Suprapubic skin (tissue), 4 donors: ENCODE measurements around the gene AAGAB. TPM values are rescaled to one million over a fixed set of nuclear protein-coding genes. Genes with fewer than 3 reads are reported as not detected.

Experiments
- DNase-seq, 2 donors: peaks; one replicate each; pipeline ENCODE4 v3.0.0-alpha.2; 2019; ENCODE audit warnings: low spot score in 2 of 2
- H3K27ac ChIP-seq: fragments of 200-600 bp; sonication (generic); one replicate; pipeline ENCODE4 v1.5.1; 2019
- H3K27me3 ChIP-seq: fragments of 200-600 bp; sonication (generic); one replicate; pipeline ENCODE4 v1.5.1; 2019
- H3K36me3 ChIP-seq: fragments of 200-600 bp; sonication (generic); one replicate; pipeline ENCODE4 v1.5.1; 2019
- H3K4me1 ChIP-seq: fragments of 200-600 bp; sonication (generic); one replicate; pipeline ENCODE4 v1.5.1; 2019
- H3K4me3 ChIP-seq: fragments of 200-600 bp; sonication (generic); one replicate; pipeline ENCODE4 v1.5.1; 2019; ENCODE audit warnings: mild to moderate bottlenecking
- H3K9me3 ChIP-seq: fragments of 200-600 bp; sonication (generic); one replicate; pipeline ENCODE4 v1.5.1; 2019
- EP300 ChIP-seq: sonication (generic); formaldehyde crosslinking; IDR thresholded peaks from one replicate; pipeline ENCODE4 v1.6.1; 2017; ENCODE audit warnings: antibody characterized with exemption
- POLR2A ChIP-seq, 2 donors: fragments of 450-650 bp; IDR thresholded peaks; one replicate each; pipeline ENCODE4 v1.6.1; 2017; ENCODE audit warnings: antibody characterized with exemption in 2 of 2, mild to moderate bottlenecking in 2 of 2, moderate library complexity in 2 of 2
- POLR2AphosphoS5 ChIP-seq, 3 donors: sonication (generic); formaldehyde crosslinking; IDR thresholded peaks; one replicate each; pipeline ENCODE4 v1.6.1; 2017; ENCODE audit warnings: antibody characterized with exemption in 3 of 3
- WGBS: methylation state at CpG from one replicate; pipeline ENCODE4 v1.1.5; 2018; 5-methylcytosine and 5-hydroxymethylcytosine counted together
- total RNA-seq, 4 donors: library from RNA; depleted of rRNA; stranded (reverse); fragments of >200 nt; gene quantifications; one replicate each; pipeline ENCODE4 v1.1.0, GENCODE V29; 2016
- TF ChIP-seq, protein P1 (sequence below), 2 donors: fragments of 200-600 bp in 1 of 2; fragments of 450-650 bp in 1 of 2; sonication (generic) in 1 of 2; IDR thresholded peaks; one replicate each; pipeline ENCODE4 v1.5.1; 2016 to 2019; ENCODE audit warnings: antibody characterized with exemption in 2 of 2, mild to moderate bottlenecking in 1 of 2, moderate library complexity in 1 of 2

AAGAB gene
- total RNA-seq, 4 donors from 2014 or later: 18.6 to 28.0 (median 26.0) TPM

- TF ChIP-seq EP300: no peak
- TF ChIP-seq, protein P1, sequence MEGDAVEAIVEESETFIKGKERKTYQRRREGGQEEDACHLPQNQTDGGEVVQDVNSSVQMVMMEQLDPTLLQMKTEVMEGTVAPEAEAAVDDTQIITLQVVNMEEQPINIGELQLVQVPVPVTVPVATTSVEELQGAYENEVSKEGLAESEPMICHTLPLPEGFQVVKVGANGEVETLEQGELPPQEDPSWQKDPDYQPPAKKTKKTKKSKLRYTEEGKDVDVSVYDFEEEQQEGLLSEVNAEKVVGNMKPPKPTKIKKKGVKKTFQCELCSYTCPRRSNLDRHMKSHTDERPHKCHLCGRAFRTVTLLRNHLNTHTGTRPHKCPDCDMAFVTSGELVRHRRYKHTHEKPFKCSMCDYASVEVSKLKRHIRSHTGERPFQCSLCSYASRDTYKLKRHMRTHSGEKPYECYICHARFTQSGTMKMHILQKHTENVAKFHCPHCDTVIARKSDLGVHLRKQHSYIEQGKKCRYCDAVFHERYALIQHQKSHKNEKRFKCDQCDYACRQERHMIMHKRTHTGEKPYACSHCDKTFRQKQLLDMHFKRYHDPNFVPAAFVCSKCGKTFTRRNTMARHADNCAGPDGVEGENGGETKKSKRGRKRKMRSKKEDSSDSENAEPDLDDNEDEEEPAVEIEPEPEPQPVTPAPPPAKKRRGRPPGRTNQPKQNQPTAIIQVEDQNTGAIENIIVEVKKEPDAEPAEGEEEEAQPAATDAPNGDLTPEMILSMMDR (IDR thresholded peaks at IDR 0.05): no peak
- TF ChIP-seq POLR2AphosphoS5 (IDR thresholded peaks at IDR 0.05): no peak
- TF ChIP-seq POLR2A (IDR thresholded peaks at IDR 0.05): no peak
- no peak overlapping the region for H3K27ac ChIP-seq
- peak in 1 of 2 donors; percentile 74 for DNase-seq
These were observed 70.1 kb downstream of the AAGAB start for GRCh38 chr15:67184208-67184925.

DNA sequence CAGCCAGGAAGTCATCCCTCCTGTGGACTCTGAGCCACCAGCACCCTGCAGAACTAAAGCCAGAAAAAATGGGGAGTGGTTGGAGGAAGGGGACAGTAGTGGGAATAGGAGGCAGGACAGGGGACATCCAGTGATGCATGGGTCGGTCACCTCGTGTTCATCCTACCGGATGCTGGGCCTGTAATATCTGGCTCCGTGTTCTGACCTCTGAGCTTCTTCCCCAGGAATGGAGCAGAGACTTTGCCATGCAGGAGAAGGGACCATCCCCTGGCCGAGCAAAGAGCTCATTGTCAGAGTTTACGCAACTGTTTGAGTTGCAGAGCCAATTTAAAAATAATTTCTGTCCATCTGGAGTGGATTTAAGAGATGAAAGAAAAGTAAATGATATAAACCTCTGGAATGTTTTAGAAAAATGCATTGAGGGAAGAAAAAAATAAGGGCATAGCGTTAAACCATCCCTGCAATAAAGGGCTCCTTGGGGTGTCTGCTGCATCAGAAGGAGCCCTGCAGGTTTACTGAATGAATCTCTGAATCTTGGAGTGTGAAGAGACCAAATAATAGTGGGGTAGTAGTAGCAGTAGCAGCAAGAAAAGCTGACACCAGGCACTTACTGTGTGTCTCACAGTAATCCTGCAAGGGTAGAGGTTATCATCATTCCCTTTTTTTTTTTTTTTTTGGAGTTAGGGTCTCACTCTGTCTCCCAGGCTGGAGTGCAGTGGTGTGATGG lies 70.9 kb downstream of the AAGAB start:
- Histone ChIP-seq H3K27ac (peak overlapping the region; percentile 16), H3K4me3 (no peak overlapping the region), H3K9me3 (no peaks in the 10 kb centered on the region), H3K4me1 (peaks cover 41% of the 10 kb centered on the region), H3K27me3 (no peaks in the 10 kb centered on the region), H3K36me3 (peaks cover 35% of the 10 kb centered on the region)
- TF ChIP-seq EP300: no peak
- TF ChIP-seq POLR2AphosphoS5 (IDR thresholded peaks at IDR 0.05): peak in 1 of 3 donors; percentile 67
- TF ChIP-seq POLR2A (IDR thresholded peaks at IDR 0.05): no peak
- TF ChIP-seq, protein P1 (IDR thresholded peaks at IDR 0.05): no peak
- DNase-seq: peak in 1 of 2 donors; percentile 85
- WGBS: 63% methylated on average over 7 of the region's 7 CpGs

More at GRCh38 chr15:67184208-67184925, 70.1 kb downstream of the AAGAB start:
- Histone ChIP-seq H3K36me3 (peaks cover 39% of the 10 kb centered on the region), H3K4me1 (peaks cover 49% of the 10 kb centered on the region), H3K9me3 (no peaks in the 10 kb centered on the region), H3K4me3 (no peak overlapping the region), H3K27me3 (no peaks in the 10 kb centered on the region)
- WGBS: 84% methylated on average over 18 of the region's 18 CpGs

DNA sequence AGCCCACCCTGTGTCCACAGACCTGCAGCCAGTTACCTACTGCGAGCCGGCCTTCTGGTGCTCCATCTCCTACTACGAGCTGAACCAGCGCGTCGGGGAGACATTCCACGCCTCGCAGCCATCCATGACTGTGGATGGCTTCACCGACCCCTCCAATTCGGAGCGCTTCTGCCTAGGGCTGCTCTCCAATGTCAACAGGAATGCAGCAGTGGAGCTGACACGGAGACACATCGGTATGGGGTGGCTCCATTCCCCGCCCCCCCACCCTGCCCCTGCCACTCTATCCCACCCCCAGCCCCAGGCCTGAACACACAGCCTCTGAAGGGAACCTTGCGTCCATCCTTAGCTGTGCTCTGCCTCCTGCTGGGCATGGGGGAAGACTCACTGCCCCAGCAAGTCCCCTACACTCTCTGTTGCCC lies 73.2 kb downstream of the AAGAB start:
- Histone ChIP-seq H3K4me1 (peaks cover 32% of the 10 kb centered on the region), H3K36me3 (peaks cover 28% of the 10 kb centered on the region), H3K27ac (no peak overlapping the region), H3K9me3 (no peaks in the 10 kb centered on the region), H3K4me3 (no peak overlapping the region), H3K27me3 (no peaks in the 10 kb centered on the region)
- WGBS: 96% methylated on average over 6 of the region's 15 CpGs
- DNase-seq: peak; percentile 36 to 71
- TF ChIP-seq POLR2AphosphoS5 (IDR thresholded peaks at IDR 0.05) (no peak), POLR2A (IDR thresholded peaks at IDR 0.05) (no peak), EP300 (no peak)
- TF ChIP-seq, protein P1 (IDR thresholded peaks at IDR 0.05): no peak

- TF ChIP-seq POLR2AphosphoS5 (IDR thresholded peaks at IDR 0.05): no peak
- TF ChIP-seq POLR2A (IDR thresholded peaks at IDR 0.05): no peak
- TF ChIP-seq, protein P1 (IDR thresholded peaks at IDR 0.05): no peak
- no peak for TF ChIP-seq EP300
- 97% methylated on average over 10 of the region's 10 CpGs for WGBS
- peaks cover 28% of the 10 kb centered on the region for H3K36me3 ChIP-seq
- no peaks in the 10 kb centered on the region for H3K9me3 ChIP-seq
- no peak overlapping the region for H3K4me3 ChIP-seq
- peak in 1 of 2 donors; percentile 60 for DNase-seq
- no peaks in the 10 kb centered on the region for H3K27me3 ChIP-seq
- peaks cover 32% of the 10 kb centered on the region for H3K4me1 ChIP-seq
- H3K27ac ChIP-seq: no peak overlapping the region
These were observed 73.8 kb downstream of the AAGAB start for GRCh38 chr15:67180514-67181191.
